Suppressor macrophage (primary cell): ENCODE data around the gene DICER1.

Source experiments
- DNase-seq, 4 experiments: peaks; one replicate each; pipeline ENCODE4 v3.0.0-alpha.2; 2020 to 2022

DICER1 gene

GRCh38 chr14:95125221-95125620 is 32.1 kb downstream of the DICER1 start:
- no peak for DNase-seq

- no peak for DNase-seq
Measured at GRCh38 chr14:95123891-95124579, 33.3 kb downstream of the DICER1 start.

- DNase-seq: no peak
Measured at GRCh38 chr14:95122621-95122945, 34.7 kb downstream of the DICER1 start.

GRCh38 chr14:95121911-95122620 is 35.3 kb downstream of the DICER1 start:
- no peak for DNase-seq

- DNase-seq: no peak
Measured at GRCh38 chr14:95119336-95119735, 38.0 kb downstream of the DICER1 start.

- DNase-seq: no peak
Measured at GRCh38 chr14:95117937-95118721, 39.2 kb downstream of the DICER1 start.

- no peak for DNase-seq
Measured at GRCh38 chr14:95113476-95113875, 43.9 kb downstream of the DICER1 start.

GRCh38 chr14:95111507-95112164 is 45.7 kb downstream of the DICER1 start:
- no peak for DNase-seq

GRCh38 chr14:95110178-95110577 is 47.2 kb downstream of the DICER1 start:
- DNase-seq: no peak

GRCh38 chr14:95107711-95108110 is 49.6 kb downstream of the DICER1 start:
- no peak for DNase-seq

- no peak for DNase-seq
Measured at GRCh38 chr14:95106971-95107370, 50.4 kb downstream of the DICER1 start.

- DNase-seq: no peak
Measured at GRCh38 chr14:95104911-95105310, 52.4 kb downstream of the DICER1 start.

GRCh38 chr14:95102680-95103044 is 54.7 kb downstream of the DICER1 start:
- no peak for DNase-seq

GRCh38 chr14:95101736-95102679 is 55.3 kb downstream of the DICER1 start:
- DNase-seq: no peak

- DNase-seq: peak; percentile 53 to 77 (median 72)
Measured at GRCh38 chr14:95098984-95099599, 58.2 kb downstream of the DICER1 start.

GRCh38 chr14:95097385-95097784 is 59.9 kb downstream of the DICER1 start:
- DNase-seq: no peak

- no peak for DNase-seq
Measured at GRCh38 chr14:95096476-95096875, 60.9 kb downstream of the DICER1 start.

GRCh38 chr14:95095996-95096395 is 61.3 kb downstream of the DICER1 start:
- no peak for DNase-seq

GRCh38 chr14:95092723-95093122 is 64.6 kb downstream of the DICER1 start:
- DNase-seq: no peak

- no peak for DNase-seq
Measured at GRCh38 chr14:95091581-95091980, 65.7 kb downstream of the DICER1 start.

GRCh38 chr14:95088665-95089064 is 68.7 kb downstream of the DICER1 start:
- no peak for DNase-seq

GRCh38 chr14:95087619-95088018 is 69.7 kb downstream of the DICER1 start:
- no peak for DNase-seq
